B cell (primary cell): ENCODE measurements around the gene NLRP9. TPM values are rescaled to one million over a fixed set of nuclear protein-coding genes. Genes with fewer than 3 reads are reported as not detected.

Source experiments
- ATAC-seq: fragments of 200-7000 bp; cut with Tn5 transposase; one replicate; pipeline ENCODE4 v1.10.0; 2021; ENCODE audit warnings: low read depth, mild to moderate bottlenecking, moderate number of reproducible peaks, moderate library complexity
- CTCF ChIA-PET: fragments of 350-600 bp; sonication (Branson Sonifier 250); formaldehyde crosslinking; loops from one replicate; lab custom pipeline; 2021; ENCODE audit warnings: antibody characterized with exemption, inconsistent platforms; lab: Charles Lee
- POLR2A ChIA-PET: fragments of 350-600 bp; sonication (Branson Sonifier 250); formaldehyde crosslinking; loops from one replicate; lab custom pipeline; 2021; ENCODE audit warnings: antibody characterized with exemption; lab: Charles Lee
- DNase-seq: peaks from one replicate; pipeline ENCODE4 v3.0.0; 2013
- H2AFZ ChIP-seq: 2 replicates; pipeline ENCODE4 v1.6.1; 2012; ENCODE audit warnings: mild to moderate bottlenecking, low read depth, low read length; ENCODE audit not compliant: insufficient read depth, poor library complexity, severe bottlenecking
- H3K27ac ChIP-seq, 2 donors: 1 replicate in 1 of 2; 2 replicates in 1 of 2; pipeline ENCODE4 v1.5.1; 2012 to 2013; ENCODE audit warnings: low read length in 2 of 2, mild to moderate bottlenecking in 2 of 2, moderate library complexity in 1 of 2
- H3K27me3 ChIP-seq, 4 experiments: fragments of 200-600 bp in 1 of 4; sonication (generic) in 1 of 4; replicated peaks in 1 of 4; 1 replicate in 2 of 4; 2 replicates in 2 of 4; pipeline versions ENCODE4 v1.6.1 to v1.7.0; 2013 to 2016; ENCODE audit warnings: low read length in 3 of 4, mild to moderate bottlenecking in 2 of 4, mixed read lengths in 1 of 4, moderate library complexity in 1 of 4; ENCODE audit not compliant: insufficient read depth in 4 of 4, control insufficient read depth in 3 of 4; ENCODE audit errors: control extremely low read depth in 1 of 4
- H3K36me3 ChIP-seq, 2 experiments: replicated peaks in 1 of 2; 1 replicate in 1 of 2; 2 replicates in 1 of 2; pipeline versions ENCODE4 v1.6.1 to v1.7.1; 2013; ENCODE audit warnings: low read length in 1 of 2; ENCODE audit not compliant: insufficient read depth in 2 of 2, control insufficient read depth in 1 of 2; ENCODE audit errors: control extremely low read depth in 1 of 2, extremely low read depth in 1 of 2
- H3K4me1 ChIP-seq, 2 donors: fragments of 200-600 bp in 1 of 2; sonication (generic) in 1 of 2; 1 replicate in 1 of 2; 2 replicates in 1 of 2; pipeline versions ENCODE4 v1.5.1 to v1.6.1; 2013 to 2017; ENCODE audit warnings: low read length in 2 of 2; ENCODE audit not compliant: control insufficient read depth in 2 of 2, insufficient read depth in 2 of 2
- H3K4me2 ChIP-seq: replicated peaks from 2 replicates; pipeline ENCODE3; 2012; ENCODE audit warnings: mild to moderate bottlenecking, low read depth, low read length; ENCODE audit not compliant: poor library complexity, severe bottlenecking
- H3K4me3 ChIP-seq, 5 experiments: fragments of 200-600 bp in 1 of 5; sonication (generic) in 1 of 5; 1 replicate in 3 of 5; 2 replicates in 2 of 5; pipeline versions ENCODE4 v1.5.1 to v1.7.0; 2011 to 2016; ENCODE audit warnings: low read length in 4 of 5, mild to moderate bottlenecking in 4 of 5, low read depth in 2 of 5, control low read depth in 1 of 5, moderate library complexity in 1 of 5; ENCODE audit not compliant: insufficient read depth in 1 of 5; ENCODE audit errors: control extremely low read depth in 1 of 5, extremely low read depth in 1 of 5
- H3K79me2 ChIP-seq: fragments of 200-600 bp; sonication (generic); one replicate; pipeline ENCODE4 v1.6.0; 2016; ENCODE audit warnings: low read length; ENCODE audit not compliant: control insufficient read depth, insufficient read depth
- H3K9ac ChIP-seq: fragments of 200-600 bp; sonication (generic); 2 replicates; pipeline ENCODE4 v1.6.1; 2017; ENCODE audit warnings: mild to moderate bottlenecking, low read length, moderate library complexity
- H3K9me3 ChIP-seq, 3 donors: one replicate each; pipeline versions ENCODE4 v1.6.1 to v1.7.1; 2013; ENCODE audit warnings: low read length in 2 of 3; ENCODE audit not compliant: control insufficient read depth in 2 of 3, insufficient read depth in 1 of 3; ENCODE audit errors: control extremely low read depth in 1 of 3
- H4K20me1 ChIP-seq: 2 replicates; pipeline ENCODE4 v1.6.0; 2012; ENCODE audit warnings: mild to moderate bottlenecking, low read length; ENCODE audit not compliant: insufficient read depth, control insufficient read depth, poor library complexity, severe bottlenecking
- H3K27ac Mint-ChIP-seq: one replicate; pipeline ENCODE4 v1.8.0; 2021; ENCODE audit warnings: mixed read lengths
- H3K27me3 Mint-ChIP-seq: one replicate; pipeline ENCODE4 v1.8.0; 2021; ENCODE audit warnings: mixed read lengths
- H3K4me1 Mint-ChIP-seq: one replicate; pipeline ENCODE4 v1.8.0; 2021; ENCODE audit warnings: mixed read lengths
- H3K4me3 Mint-ChIP-seq: one replicate; pipeline ENCODE4 v1.8.0; 2021; ENCODE audit warnings: mixed read lengths
- H3K9me3 Mint-ChIP-seq: one replicate; pipeline ENCODE4 v1.8.0; 2022; ENCODE audit warnings: mixed read lengths; ENCODE audit not compliant: insufficient read depth
- CTCF ChIP-seq: fragments of 200-600 bp; IDR thresholded peaks from one replicate; pipeline ENCODE4 v1.8.0; 2022; ENCODE audit warnings: antibody characterized with exemption, mild to moderate bottlenecking
- EZH2 ChIP-seq: IDR thresholded peaks from 2 replicates; pipeline ENCODE4 v1.6.1; 2012; ENCODE audit warnings: borderline replicate concordance, low read depth, mild to moderate bottlenecking, moderate library complexity, low read length; ENCODE audit not compliant: insufficient read depth, poor library complexity, severe bottlenecking
- WGBS: methylation state at CpG from one replicate; pipeline ENCODE4 v1.1.5; 2013; ENCODE audit warnings: missing lambda C conversion rate; ENCODE audit not compliant: insufficient coverage; 5-methylcytosine and 5-hydroxymethylcytosine counted together
- intact Hi-C: fragments of 100-400 bp; cut with micrococcal nuclease; formaldehyde crosslinking; loops from one replicate; pipeline ENCODE4 v1.10.0; 2022
- polyA plus RNA-seq: library from polyadenylated mRNA; depleted of rRNA; stranded (reverse); fragments of >200 nt; gene quantifications from 2 replicates; pipeline ENCODE4 v1.2.3, GENCODE V29; 2012
- total RNA-seq, 2 donors: library from RNA; stranded (reverse); fragments of 120-200 nt in 1 of 2; gene quantifications; 1 replicate in 1 of 2; 2 replicates in 1 of 2; pipeline versions ENCODE4 v1.2.3 to v1.2.4, GENCODE V29; 2013 to 2022

The NLRP9 gene
- total and polyA plus RNA-seq, 2 donors (not counting 1 experiment from before 2014, with no cell fraction given) = not detected

GRCh38 chr19:55684946-55685681 is 53.1 kb downstream of the NLRP9 start:
- TF ChIP-seq EZH2 (no peak), CTCF (no peak)
- H3K9ac ChIP-seq = no peak overlapping the region
- no peak overlapping the region for H3K4me3 Mint-ChIP-seq
- ATAC-seq = no peak
- H4K20me1 ChIP-seq = peaks cover 89% of the 10 kb centered on the region
- intact Hi-C loops = no loop called here
- no peaks in the 10 kb centered on the region for H3K9me3 Mint-ChIP-seq
- POLR2A ChIA-PET = no interaction called here
- H3K9me3 ChIP-seq = peaks cover 0 to 2% (median 0%) of the 10 kb centered on the region in 3 donors
- H3K4me1 ChIP-seq = peaks cover 14 to 47% of the 10 kb centered on the region in 2 donors
- peaks cover 0 to 85% of the 10 kb centered on the region in 2 experiments for H3K36me3 ChIP-seq
- H3K27me3 Mint-ChIP-seq = no peaks in the 10 kb centered on the region
- 98% methylated on average over 60 of the region's 60 CpGs for WGBS
- H3K27ac ChIP-seq = no peak overlapping the region
- no peak for DNase-seq
- no peak overlapping the region for H3K27ac Mint-ChIP-seq
- peaks cover 92% of the 10 kb centered on the region for H3K79me2 ChIP-seq
- peaks cover 49% of the 10 kb centered on the region for H3K4me1 Mint-ChIP-seq
- H3K4me3 ChIP-seq = no peak overlapping the region
- no peaks in the 10 kb centered on the region for H3K27me3 ChIP-seq
- no peak overlapping the region for H3K4me2 ChIP-seq
- no peak overlapping the region for H2AFZ ChIP-seq
- CTCF ChIA-PET = no interaction called here
